Activated CD4-positive, alpha-beta T cell treated with anti-CD3 and anti-CD28 coated beads for 36 hours (primary cell): ENCODE results near the gene MCTP2. TPM values are rescaled to one million over a fixed set of nuclear protein-coding genes. Genes with fewer than 3 reads are reported as not detected.
A peak's percentile ranks its signal among the peaks of the same experiment; 100 is the strongest.

Experiments
- ATAC-seq: fragments of 200-7000 bp; cut with Tn5 transposase; one replicate; pipeline ENCODE4 v1.10.0; 2021; ENCODE audit warnings: mild to moderate bottlenecking, moderate library complexity
- CTCF ChIA-PET: fragments of 350-600 bp; sonication (Branson Sonifier 250); formaldehyde crosslinking; loops from one replicate; lab custom pipeline; 2021; ENCODE audit warnings: antibody characterized with exemption; lab: Charles Lee
- POLR2A ChIA-PET: fragments of 350-600 bp; sonication (Branson Sonifier 250); formaldehyde crosslinking; loops from one replicate; lab custom pipeline; 2021; ENCODE audit warnings: antibody characterized with exemption, inconsistent platforms; lab: Charles Lee
- DNase-seq: peaks from one replicate; pipeline ENCODE4 v3.0.0-alpha.2; 2020
- H3K27ac Mint-ChIP-seq: one replicate; pipeline ENCODE4 v1.8.0; 2021; ENCODE audit warnings: mixed read lengths
- H3K27me3 Mint-ChIP-seq: one replicate; pipeline ENCODE4 v1.8.0; 2021; ENCODE audit warnings: mixed read lengths
- H3K36me3 Mint-ChIP-seq: one replicate; pipeline ENCODE4 v1.8.0; 2021; ENCODE audit warnings: low read depth, mixed read lengths
- H3K4me1 Mint-ChIP-seq: one replicate; pipeline ENCODE4 v1.8.0; 2021; ENCODE audit warnings: mixed read lengths
- H3K4me3 Mint-ChIP-seq: one replicate; pipeline ENCODE4 v1.8.0; 2021; ENCODE audit warnings: mild to moderate bottlenecking, moderate library complexity, mixed read lengths
- H3K9me3 Mint-ChIP-seq: one replicate; pipeline ENCODE4 v1.8.0; 2021; ENCODE audit warnings: low read depth, mixed read lengths
- intact Hi-C, 2 experiments: fragments of 100-400 bp; cut with DNase I in 1 of 2; cut with micrococcal nuclease in 1 of 2; formaldehyde crosslinking; loops; one replicate each; pipeline versions ENCODE4 v1.14.2 to v1.15.1; 2022 to 2024; cut with DNase I, micrococcal nuclease
- total RNA-seq, 2 experiments: library from RNA; stranded (reverse); gene quantifications; one replicate each; pipeline ENCODE4 v1.2.3, GENCODE V29; 2021

MCTP2 gene
- total RNA-seq, 2 experiments from 2014 or later = 25.2 to 27.8 TPM

- Mint-ChIP-seq H3K27me3 (no peaks in the 10 kb centered on the region), H3K4me3 (no peak overlapping the region), H3K36me3 (peaks cover 5% of the 10 kb centered on the region), H3K27ac (no peak overlapping the region), H3K4me1 (peaks cover 4% of the 10 kb centered on the region), H3K9me3 (no peaks in the 10 kb centered on the region)
- intact Hi-C loops = loop anchor here (1.0 to 10.0 kb wide), 6 partner anchors 52 to 1289 kb away; partner anchors contain the start of gene MCTP2 (in 2 of the 2)
- ATAC-seq = peak; percentile 87
- ChIA-PET CTCF (interaction anchor here (0.6 to 8.9 kb wide), 27 partner anchors 9 to 1237 kb away, joined by 3 to 213 read pairs (median 4); partner anchors contain the start of gene MCTP2), POLR2A (interaction anchor here (0.7 to 1.6 kb wide), 3 partner anchors 55 to 364 kb away, joined by 3 to 4 read pairs (median 3); partner anchors contain the start of gene MCTP2)
- DNase-seq = peak; percentile 76
Measured at GRCh38 chr15:94324117-94324826, 92.9 kb downstream of the MCTP2 start.

- Mint-ChIP-seq H3K27me3 (no peaks in the 10 kb centered on the region), H3K36me3 (peaks cover 5% of the 10 kb centered on the region), H3K4me1 (peaks cover 4% of the 10 kb centered on the region), H3K27ac (no peak overlapping the region), H3K4me3 (no peak overlapping the region), H3K9me3 (no peaks in the 10 kb centered on the region)
- DNase-seq (peak; percentile 47), ATAC-seq (peak; percentile 52)
- POLR2A ChIA-PET = interaction anchor here (1.1 to 1.6 kb wide), 2 partner anchors 56 to 94 kb away, joined by 3 to 4 read pairs; partner anchors contain the start of gene MCTP2
- CTCF ChIA-PET = interaction anchor here (0.6 to 8.9 kb wide), 21 partner anchors 9 to 1237 kb away, joined by 3 to 213 read pairs (median 5); no protein-coding TSS in a partner anchor
- intact Hi-C loops = loop anchor here (1.0 to 10.0 kb wide), 6 partner anchors 53 to 1290 kb away; partner anchors contain the start of gene MCTP2 (in 2 of the 2)
Measured at GRCh38 chr15:94324835-94325767, 93.7 kb downstream of the MCTP2 start.

DNA sequence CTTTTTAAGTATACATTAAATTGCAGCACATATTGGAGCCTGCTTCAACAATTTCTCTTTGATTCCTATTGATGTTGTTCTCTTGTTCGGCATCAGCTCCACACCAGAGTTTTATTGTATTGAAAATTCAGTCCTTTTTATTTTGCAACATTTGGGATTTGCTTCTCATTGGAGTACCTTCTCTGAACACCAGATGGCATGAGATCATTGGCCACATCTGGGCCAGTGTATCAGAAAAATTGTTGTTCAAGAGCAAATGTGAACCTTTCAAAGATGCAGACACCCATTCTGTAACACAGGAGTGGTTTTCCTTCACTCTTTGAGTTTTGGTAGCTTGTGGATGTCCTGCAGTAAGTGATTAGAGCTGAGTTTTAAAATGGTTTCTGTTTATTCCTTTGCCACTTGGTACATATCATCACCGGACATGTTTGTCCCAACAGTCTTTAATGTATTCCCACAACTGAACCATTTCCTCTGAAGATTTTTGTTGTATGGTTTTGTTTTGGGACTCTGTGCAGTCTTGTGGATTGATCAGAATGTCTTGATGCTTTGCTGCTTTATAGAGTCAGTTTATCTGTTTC lies 96.1 kb downstream of the MCTP2 start:
- H3K27me3 Mint-ChIP-seq = no peaks in the 10 kb centered on the region
- intact Hi-C loops = loop anchor here in 1 of 2 experiments (10.0 kb wide), 2 partner anchors 333 to 1293 kb away; no protein-coding TSS in a partner anchor
- ATAC-seq = no peak
- no peak overlapping the region for H3K27ac Mint-ChIP-seq
- ChIA-PET CTCF (interaction anchor here (1.4 to 8.9 kb wide), 3 partner anchors 12 to 162 kb away, joined by 3 to 213 read pairs (median 4); no protein-coding TSS in a partner anchor), POLR2A (no interaction called here)
- H3K4me3 Mint-ChIP-seq = no peak overlapping the region
- peaks cover 4% of the 10 kb centered on the region for H3K4me1 Mint-ChIP-seq
- H3K9me3 Mint-ChIP-seq = no peaks in the 10 kb centered on the region
- H3K36me3 Mint-ChIP-seq = peaks cover 5% of the 10 kb centered on the region
- DNase-seq = no peak

- Mint-ChIP-seq H3K27me3 (no peaks in the 10 kb centered on the region), H3K27ac (no peak overlapping the region), H3K4me1 (no peaks in the 10 kb centered on the region), H3K9me3 (no peaks in the 10 kb centered on the region), H3K4me3 (no peak overlapping the region), H3K36me3 (peaks cover 5% of the 10 kb centered on the region)
- intact Hi-C loops = no loop called here
- POLR2A ChIA-PET = no interaction called here
- CTCF ChIA-PET = interaction anchor here (0.6 to 4.3 kb wide), 4 partner anchors 7 to 169 kb away, joined by 3 to 41 read pairs (median 14); no protein-coding TSS in a partner anchor
- ATAC-seq (no peak), DNase-seq (no peak)
Measured at GRCh38 chr15:94331731-94332130, 100.4 kb downstream of the MCTP2 start.

GRCh38 chr15:94335616-94336015 lies 104.3 kb downstream of the MCTP2 start:
- Mint-ChIP-seq H3K9me3 (no peaks in the 10 kb centered on the region), H3K27me3 (no peaks in the 10 kb centered on the region), H3K27ac (no peak overlapping the region), H3K36me3 (peaks cover under 1% of the 10 kb centered on the region), H3K4me1 (no peaks in the 10 kb centered on the region), H3K4me3 (no peak overlapping the region)
- DNase-seq (no peak), ATAC-seq (no peak)
- CTCF ChIA-PET = interaction anchor here (4.1 to 4.3 kb wide), 2 partner anchors 11 to 171 kb away, joined by 24 to 41 read pairs; no protein-coding TSS in a partner anchor
- intact Hi-C loops = no loop called here
- POLR2A ChIA-PET = no interaction called here

DNA sequence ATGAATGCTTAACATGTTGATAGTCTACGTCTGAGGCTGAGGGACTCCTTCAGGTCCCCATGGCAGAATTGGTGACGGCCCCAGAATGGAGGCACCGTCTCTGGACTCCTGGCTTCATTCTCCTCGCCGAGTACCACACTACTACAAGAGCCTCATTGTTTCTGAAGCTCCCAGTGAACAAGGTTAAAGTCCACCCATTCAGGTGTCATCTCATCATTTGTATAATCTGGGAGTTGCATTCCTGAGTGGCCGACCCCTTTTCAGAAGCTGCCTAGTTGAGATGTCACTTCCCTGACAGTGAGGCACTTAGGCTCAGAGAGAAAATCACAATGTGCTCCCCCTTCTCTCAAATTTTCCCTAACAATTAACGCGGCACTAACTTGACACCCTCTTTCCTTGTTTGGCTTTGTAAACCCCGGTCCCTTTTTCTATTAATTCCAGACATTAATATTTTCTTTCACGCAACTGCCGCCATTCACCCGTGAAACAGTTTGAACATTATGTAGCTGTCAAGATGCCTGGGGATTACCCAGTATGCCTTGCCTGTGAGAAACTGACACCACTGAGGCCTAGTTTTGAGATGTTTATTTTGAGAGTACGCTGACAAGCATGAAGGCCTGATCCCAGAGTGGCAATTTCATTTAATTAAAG lies 105.6 kb downstream of the MCTP2 start:
- ATAC-seq (no peak), DNase-seq (no peak)
- ChIA-PET POLR2A (no interaction called here), CTCF (interaction anchor here (1.1 kb wide), 1 partner anchor 13 kb away, joined by 3 read pairs; no protein-coding TSS in a partner anchor)
- H3K4me3 Mint-ChIP-seq = no peak overlapping the region
- H3K4me1 Mint-ChIP-seq = no peaks in the 10 kb centered on the region
- H3K9me3 Mint-ChIP-seq = no peaks in the 10 kb centered on the region
- H3K27ac Mint-ChIP-seq = no peak overlapping the region
- no peaks in the 10 kb centered on the region for H3K27me3 Mint-ChIP-seq
- intact Hi-C loops = no loop called here
- H3K36me3 Mint-ChIP-seq = peaks cover 6% of the 10 kb centered on the region

- no peak for DNase-seq
- no peaks in the 10 kb centered on the region for H3K27me3 Mint-ChIP-seq
- H3K36me3 Mint-ChIP-seq = peaks cover 6% of the 10 kb centered on the region
- ChIA-PET CTCF (interaction anchor here (1.1 kb wide), 2 partner anchors 14 to 24 kb away, joined by 3 read pairs; no protein-coding TSS in a partner anchor), POLR2A (no interaction called here)
- H3K27ac Mint-ChIP-seq = no peak overlapping the region
- intact Hi-C loops = no loop called here
- no peak for ATAC-seq
- no peaks in the 10 kb centered on the region for H3K4me1 Mint-ChIP-seq
- H3K4me3 Mint-ChIP-seq = no peak overlapping the region
- H3K9me3 Mint-ChIP-seq = no peaks in the 10 kb centered on the region
Measured at GRCh38 chr15:94338243-94338846, 107.0 kb downstream of the MCTP2 start.

- Mint-ChIP-seq H3K27ac (no peak overlapping the region), H3K4me1 (peaks cover 3% of the 10 kb centered on the region), H3K27me3 (no peaks in the 10 kb centered on the region), H3K36me3 (peaks cover 5% of the 10 kb centered on the region), H3K9me3 (no peaks in the 10 kb centered on the region), H3K4me3 (no peak overlapping the region)
- ChIA-PET POLR2A (no interaction called here), CTCF (interaction anchor here (0.7 kb wide), 1 partner anchor 182 kb away, joined by 3 read pairs; no protein-coding TSS in a partner anchor)
- ATAC-seq = no peak
- intact Hi-C loops = loop anchor here in 1 of 2 experiments (5.0 kb wide), 1 partner anchor 51 kb away; no protein-coding TSS in a partner anchor
- DNase-seq = no peak
Measured at GRCh38 chr15:94346282-94346681, 114.9 kb downstream of the MCTP2 start.

GRCh38 chr15:94348084-94348483 lies 116.7 kb downstream of the MCTP2 start:
- CTCF ChIA-PET = interaction anchor here (1.3 kb wide), 1 partner anchor 185 kb away, joined by 5 read pairs; no protein-coding TSS in a partner anchor
- Mint-ChIP-seq H3K27ac (no peak overlapping the region), H3K27me3 (no peaks in the 10 kb centered on the region), H3K4me1 (peaks cover 3% of the 10 kb centered on the region), H3K9me3 (no peaks in the 10 kb centered on the region), H3K4me3 (no peak overlapping the region), H3K36me3 (peaks cover 16% of the 10 kb centered on the region)
- intact Hi-C loops = loop anchor here in 1 of 2 experiments (5.0 kb wide), 1 partner anchor 49 kb away; no protein-coding TSS in a partner anchor
- ATAC-seq = no peak
- POLR2A ChIA-PET = no interaction called here
- no peak for DNase-seq

DNA sequence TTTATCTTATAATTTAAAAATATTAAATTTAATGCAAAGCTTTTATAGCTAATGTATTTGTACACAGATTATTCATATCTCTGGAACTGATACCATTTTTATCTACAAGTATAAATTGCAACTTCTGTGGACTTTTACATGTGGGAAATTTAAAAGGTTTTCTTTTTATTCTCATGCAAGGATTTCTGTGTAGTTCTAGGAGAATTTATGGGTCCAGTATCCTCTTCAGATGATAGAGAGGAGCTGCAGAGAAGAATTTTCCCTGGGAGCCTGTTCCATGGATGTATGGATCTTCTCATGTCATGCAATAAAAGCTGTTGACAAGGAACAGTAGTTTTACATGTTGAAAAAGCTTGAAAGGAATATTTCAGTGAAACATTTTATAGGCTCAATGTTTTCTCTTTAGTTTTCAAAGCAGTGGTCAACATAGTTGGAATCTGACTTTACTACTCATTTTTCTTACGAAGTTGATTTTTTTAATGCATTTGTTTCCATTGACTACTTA lies 119.7 kb downstream of the MCTP2 start:
- ATAC-seq (no peak), DNase-seq (no peak)
- Mint-ChIP-seq H3K36me3 (peaks cover 18% of the 10 kb centered on the region), H3K4me1 (no peaks in the 10 kb centered on the region), H3K27me3 (no peaks in the 10 kb centered on the region), H3K4me3 (no peak overlapping the region), H3K9me3 (no peaks in the 10 kb centered on the region), H3K27ac (no peak overlapping the region)
- intact Hi-C loops = no loop called here
- POLR2A ChIA-PET = no interaction called here
- CTCF ChIA-PET = no interaction called here
